Stimulated activated CD4-positive, alpha-beta T cell treated with anti-CD3 and anti-CD28 coated beads, Interleukin-1b, Interleukin-23, amount 100 ng/mL, for 24 hours (primary cell): Measurements from ENCODE around the gene TIGD3.
A peak's percentile ranks its signal among the peaks of the same experiment; 100 is the strongest.

Source experiments
- DNase-seq, 4 experiments: peaks; one replicate each; pipeline ENCODE4 v3.0.0-alpha.2; 2020; ENCODE audit warnings: low read depth in 4 of 4, low spot score in 1 of 4

Gene TIGD3

DNA sequence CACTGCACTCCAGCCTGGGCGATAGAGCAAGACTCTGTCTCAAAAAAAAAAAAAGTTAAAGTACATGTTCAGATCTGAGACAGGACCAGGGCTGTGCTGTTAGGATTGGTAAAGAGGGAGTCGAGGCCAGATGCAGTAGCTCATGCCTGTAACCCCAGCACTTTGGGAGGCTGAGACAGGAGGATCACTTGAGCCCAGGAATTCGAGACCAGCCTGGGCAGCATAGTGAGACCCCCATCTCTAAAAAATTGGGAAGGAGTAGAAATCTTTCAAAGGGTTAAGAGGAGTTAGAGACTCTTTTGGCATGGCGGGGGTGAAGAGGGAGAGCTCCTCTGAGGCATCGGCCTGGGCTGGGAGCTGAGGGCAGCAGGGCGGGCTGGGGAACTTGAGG is 16.1 kb downstream of the TIGD3 start:
- no peak for DNase-seq

DNA sequence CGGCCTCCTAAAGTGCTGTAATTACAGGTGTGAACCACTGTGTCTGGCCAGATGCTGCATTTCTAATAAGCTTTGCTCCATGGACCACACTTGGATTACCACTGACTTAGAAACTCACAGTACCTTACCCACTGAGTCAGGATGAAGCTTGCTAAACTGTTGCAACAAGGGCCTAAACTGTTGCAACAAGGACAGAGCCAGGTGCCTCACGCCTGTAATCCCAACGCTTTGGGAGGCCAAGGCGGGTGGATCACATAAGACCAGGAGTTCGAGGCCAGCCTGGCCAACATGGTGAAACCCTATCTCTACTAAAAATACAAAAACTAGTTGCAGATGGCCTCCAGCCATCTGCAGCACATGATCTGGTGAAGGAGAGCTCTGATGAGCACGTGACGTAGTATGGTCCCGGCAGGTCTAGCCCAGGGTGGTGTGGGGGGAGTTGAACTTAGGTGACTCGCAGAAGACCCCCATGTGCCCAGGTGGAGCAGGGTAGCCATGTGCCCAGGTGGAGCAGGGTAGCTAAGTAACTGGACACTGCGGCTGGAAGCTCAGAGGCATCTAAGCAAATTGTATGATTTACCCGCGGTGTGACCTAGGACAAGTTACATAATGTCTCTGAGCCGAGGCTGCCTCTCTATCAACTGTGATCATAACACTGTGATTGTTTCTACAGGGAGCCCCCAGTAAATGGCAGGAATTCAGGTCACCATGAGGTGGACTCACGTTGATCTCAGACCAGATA is 19.5 kb downstream of the TIGD3 start:
- no peak for DNase-seq

DNA sequence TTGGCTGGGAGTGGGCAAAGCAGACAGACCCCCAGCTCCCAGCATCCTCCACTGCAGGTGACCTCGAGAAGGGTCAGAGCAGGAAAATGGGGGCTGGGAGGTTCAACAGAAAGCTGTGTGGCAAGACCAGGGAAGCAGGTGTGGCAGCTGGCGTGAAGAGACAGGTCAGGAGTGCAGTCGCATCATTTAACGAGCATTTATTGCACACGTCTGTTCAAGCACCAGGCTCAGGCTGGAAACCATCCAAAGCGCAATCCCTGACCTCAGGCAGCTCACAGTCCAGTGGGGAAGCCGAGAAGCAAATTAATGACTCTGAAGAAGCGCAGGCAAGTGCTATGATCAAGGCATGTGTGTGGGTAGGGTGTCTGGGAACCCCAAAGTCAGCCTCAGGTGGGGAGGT is 20.5 kb downstream of the TIGD3 start:
- DNase-seq: no peak

DNA sequence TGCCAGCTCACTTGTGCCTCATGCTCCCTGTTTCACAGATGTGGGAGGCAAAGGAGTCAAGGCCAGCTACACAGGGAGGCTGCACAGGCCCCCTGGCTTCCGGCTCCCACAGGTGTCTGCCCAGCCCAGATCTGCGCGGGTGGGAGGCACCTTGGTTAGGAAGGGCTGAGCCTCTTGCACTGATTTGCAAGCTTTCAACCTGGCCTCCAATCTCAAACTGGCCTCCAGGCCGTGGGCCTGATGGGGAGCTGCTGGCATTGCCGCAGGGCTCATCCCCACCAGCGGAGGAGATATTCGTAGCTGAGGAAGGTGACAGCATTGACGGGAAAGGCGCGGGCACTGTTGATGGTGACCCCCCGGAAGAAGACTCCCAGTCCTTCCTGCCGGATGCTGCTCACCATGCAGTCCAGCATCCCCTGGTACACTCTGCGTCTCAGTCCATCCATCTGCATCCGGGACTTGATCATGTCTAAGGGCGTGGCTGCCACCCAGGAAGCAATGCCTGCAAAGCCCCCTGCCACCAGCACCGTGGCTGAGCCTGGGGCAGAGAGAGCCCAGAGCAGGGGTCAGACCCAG is 21.7 kb downstream of the TIGD3 start:
- no peak for DNase-seq

DNA sequence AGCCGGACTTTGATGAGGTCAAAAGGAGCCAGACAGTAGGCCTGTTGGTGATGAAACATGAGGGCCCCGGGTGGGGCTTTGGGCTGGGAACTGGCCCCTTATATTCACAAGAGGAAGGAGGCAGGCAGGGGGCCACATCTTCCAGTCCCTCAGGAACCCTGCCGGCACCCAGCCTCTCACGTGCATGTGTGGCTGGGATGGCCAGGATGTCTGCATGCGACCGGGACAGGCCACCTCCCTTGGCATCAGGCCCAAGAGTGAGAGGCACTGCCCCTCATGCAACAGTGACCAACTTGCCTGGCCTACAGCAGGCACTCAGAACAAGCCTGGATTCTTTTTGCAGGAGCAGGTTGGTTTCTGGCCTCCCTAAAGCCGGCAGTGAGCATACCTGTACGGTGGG is 22.5 kb downstream of the TIGD3 start:
- DNase-seq: no peak

DNA sequence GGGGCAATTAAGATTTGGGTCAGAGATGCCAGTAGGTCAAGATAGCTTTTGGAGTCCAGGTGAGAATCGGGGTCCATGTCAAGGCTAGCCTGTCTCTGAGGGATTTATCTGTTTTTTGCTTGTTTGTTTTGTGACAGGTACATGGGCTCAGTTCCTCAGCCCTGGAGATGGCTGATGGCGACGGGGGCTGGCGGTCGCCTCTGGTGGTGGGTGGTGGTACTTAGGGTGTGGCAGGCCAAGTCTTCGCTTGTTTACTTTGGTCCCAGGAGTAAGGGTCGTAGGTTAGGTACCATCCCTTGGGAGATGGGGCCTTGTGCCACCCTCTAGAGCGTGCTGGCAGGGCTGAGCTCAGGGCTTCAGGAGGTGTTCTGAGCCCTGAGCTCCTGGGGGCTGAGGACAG is 23.2 kb downstream of the TIGD3 start:
- DNase-seq: no peak

DNA sequence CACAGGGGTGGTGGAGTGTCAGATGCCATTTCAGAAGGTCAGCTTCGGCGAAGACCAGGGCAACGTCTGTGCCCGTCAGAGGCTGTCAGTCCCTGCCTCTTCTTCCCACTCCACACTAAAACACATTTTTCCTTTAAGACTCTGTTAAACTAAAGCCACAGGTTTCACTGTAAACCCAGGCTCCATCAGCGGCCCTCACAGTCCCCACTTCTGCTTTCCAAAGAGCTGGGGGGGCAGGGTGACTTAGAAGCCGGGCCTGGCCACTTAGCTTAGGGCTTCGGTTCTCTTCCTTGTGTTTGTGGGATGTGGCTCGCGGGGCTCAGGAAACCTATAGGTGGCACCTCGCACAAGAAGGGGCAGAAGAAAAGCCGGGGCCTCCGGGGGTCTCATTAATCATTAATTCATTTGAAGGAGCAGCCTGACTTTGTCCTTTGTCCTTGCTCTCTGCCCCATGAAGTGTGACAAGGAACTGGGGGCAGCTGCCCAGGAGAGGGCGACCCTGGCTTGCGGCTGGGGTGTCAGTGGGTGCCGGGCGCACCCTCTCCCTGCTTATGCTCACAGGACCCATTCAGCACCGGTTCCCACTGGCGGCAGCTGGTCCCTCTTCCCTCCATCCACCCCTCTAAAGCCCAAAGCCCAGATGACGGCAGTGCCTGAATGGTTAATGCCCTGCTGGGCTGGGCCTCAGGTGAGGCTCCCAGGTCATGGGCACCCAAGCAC is 23.8 kb downstream of the TIGD3 start:
- no peak for DNase-seq

DNA sequence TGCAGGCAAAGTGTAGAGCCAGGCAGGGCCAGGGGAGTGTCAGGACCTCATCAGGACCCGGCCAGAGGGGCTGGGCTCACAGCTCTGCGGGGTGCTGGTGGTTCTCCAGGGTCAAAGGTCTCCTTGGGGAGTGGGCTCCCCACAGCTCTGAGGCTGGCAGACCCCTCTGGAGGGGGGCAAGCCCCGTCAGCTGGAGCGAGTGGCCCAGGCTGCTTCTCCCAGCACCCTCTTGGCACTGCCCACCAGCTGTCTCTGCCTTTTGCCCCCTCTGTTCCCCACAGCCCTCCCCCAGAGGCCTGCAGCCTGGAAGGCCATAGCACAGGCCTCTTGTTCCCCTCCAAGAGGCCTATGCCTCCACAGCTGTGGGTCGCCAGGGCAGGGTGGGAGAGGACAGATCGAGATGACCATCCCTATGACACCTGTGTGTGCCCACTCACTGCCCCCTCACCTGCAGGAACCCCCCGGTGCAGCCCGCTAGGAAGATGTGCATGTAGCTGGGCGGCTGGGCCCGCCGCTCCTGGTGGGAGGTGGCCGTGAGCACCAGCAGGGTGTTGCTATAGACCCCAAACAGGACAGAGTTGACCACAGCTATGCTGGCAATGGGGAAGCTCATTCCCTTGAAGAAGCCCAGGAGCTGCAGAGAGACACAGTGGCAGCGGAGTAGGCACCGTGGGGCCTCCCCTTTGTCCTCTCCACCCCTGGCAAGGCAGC is 24.5 kb downstream of the TIGD3 start:
- no peak for DNase-seq

DNA sequence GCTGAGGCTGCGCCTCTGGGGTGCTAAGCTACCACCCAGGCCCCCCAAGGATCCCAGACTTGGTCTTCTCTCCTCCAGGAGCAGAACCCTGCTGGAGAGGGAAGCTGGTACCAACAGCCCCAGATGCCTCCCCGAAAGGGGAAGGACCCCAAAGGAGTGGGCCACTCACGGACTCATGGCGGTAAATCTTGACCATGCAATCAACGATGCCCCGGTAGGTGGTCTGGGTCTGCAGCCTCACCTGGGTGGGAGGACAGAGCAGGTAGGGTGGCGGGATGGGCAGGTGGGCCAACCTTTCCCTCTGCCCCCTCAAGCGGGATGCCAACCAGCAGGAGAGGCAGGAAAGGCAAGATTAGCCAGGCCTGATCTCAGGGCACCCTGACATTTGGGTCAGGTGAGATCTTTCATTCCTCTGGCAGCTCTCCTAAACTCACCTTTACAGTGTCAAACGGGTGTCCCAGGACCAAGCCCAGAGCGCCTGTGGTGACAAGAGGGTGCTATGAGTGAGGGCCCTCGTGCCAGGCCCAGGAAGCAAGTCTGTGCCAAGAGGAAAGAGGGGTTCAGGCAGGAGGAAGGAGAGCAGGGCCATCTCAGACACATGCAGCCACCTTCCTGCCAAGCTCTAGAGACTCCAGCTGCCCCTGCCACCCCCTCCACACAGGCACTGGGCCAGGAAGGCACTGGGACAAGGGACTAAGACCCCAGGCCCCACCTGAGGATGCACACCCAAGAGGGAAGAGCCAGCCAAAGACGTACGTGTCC is 25.3 kb downstream of the TIGD3 start:
- DNase-seq: no peak

DNA sequence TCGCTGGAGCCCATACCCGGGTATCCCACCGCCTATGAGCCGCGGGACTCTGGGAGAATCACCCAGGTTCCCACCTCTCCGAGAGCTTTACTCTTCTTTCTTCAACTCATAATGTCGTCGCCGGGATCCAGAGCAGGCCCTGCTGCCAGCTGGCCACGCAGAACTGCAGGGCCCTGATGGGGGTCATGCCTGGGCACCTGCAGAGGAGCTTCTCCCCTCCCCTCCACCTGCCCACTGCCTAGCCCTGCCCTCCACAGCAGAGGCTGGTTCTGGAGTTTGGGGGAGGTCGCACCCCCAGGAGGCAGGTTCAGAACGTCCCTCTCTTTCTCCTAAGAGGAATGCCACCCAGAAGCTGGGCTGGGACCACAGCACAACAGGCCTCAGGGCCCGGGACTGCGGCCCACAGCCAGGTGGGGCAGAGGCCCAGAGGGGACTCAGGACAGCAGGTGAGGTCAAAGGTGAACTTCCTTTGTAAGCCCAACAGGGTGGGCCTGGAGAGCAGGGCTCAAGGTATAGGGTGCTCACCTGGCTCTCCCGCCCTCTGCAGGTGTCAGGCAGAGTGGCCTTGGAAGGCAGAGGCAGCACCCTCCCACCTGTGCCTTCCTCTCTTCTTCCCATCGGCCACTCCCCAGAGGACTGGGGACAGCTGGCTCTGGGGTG is 26.0 kb downstream of the TIGD3 start:
- no peak for DNase-seq

DNA sequence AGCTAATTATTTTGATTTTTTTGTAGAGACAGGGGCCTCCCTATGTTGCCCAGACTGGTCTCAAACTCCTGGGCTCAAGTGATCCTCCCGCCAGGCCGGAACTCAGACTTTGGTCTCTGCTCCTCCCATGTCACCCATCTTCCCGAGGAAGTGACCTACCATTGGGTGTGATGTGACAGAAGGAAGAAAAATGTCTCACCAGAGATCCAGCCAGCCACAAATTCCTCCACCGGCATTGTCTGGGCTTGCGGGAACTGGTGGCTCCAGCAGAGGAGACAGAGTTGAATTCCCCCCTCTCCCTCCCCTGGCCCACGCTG is 27.1 kb downstream of the TIGD3 start:
- DNase-seq: peak in 1 of 4 experiments; percentile 17

DNA sequence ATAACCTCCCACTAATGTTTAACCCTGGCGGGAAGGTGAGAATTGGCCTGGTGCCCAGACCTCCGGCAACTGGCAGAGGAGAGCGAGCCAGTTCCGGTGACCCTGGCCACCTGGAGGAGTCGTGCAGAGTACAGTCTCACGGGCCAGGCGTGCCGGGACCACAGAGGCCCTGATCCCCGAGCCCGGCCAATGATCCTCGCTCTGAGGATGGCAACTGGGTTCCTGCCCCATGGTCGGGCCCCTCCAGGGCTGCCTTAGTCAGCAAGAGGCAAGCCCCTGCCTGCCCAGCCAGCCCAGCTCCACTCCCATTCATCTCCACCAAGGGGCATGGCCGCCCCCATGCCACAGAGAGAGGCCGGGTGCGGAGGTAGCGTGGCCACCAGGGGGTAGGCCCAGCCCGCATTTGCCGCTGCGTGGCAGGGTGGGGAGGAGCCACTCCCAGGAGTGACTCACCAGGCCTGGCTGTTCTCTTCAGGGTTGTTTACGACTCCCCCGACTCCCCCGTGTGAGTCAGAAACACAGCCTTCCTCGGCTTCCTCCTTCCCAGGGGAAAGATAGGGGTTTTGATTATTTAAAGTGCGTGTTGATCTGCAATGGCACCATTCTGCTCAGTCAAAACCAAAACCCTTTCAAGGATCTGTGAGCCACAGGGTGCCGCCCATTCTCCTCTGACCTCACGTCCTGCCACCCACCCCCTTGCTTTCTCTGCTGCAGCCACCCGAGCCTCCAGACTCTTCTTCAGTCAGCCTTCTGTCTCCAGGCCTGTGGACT is 27.7 kb downstream of the TIGD3 start, which contains the start of gene SLC25A45:
Gene SLC25A45, minus strand, starts transcription at position 614 of the 771 bp plus-strand sequence. CDS start 695 bp downstream, outside the sequence.
- DNase-seq: peak; percentile 67 to 93 (median 84)

DNA sequence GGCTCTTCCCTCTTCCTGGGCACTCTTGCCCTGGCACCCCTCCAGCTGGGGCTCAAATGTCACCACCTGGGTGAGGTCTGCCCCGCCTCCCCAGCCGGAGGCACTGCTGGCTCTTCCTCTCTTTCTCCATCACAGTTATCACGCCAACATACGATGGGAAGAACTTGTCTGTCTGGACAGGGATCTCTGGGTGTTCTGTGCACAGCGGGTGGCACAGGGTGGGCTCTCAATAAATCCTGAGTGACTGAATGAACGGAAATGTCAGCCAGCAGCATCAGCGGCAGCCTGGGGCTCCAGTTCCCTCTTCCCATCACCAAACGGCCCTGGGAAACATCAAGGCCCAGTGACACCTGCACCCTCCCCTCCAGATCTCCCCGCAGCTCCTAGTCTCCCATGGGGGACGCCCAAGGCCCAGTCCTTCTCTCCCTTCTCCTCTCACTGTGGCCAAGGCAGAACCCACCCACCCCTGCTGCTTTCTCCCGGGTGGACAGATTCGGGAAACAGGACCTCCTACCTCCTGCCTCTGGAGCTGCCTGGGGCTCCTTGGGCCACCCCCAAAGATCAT is 28.3 kb downstream of the TIGD3 start:
- no peak for DNase-seq

DNA sequence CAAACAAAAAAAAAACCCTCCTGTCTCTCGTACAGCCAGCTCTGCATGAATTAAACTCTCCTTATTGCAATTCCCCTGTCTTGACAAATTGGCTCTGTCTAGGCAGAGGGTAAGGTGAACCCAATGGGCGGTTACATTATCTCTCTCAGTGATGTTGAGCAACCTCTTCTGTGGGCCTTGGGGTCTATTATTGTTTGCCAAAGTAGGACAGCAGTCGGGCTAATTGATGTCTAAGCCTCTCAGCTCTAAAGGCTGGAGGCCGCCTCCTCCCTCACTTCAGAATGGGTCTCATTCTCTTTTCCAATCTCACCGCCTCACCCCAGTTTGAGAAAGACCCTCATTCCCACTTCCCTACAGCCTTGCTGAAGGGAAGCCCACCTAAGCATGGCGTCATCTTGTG is 29.2 kb downstream of the TIGD3 start:
- DNase-seq: no peak

DNA sequence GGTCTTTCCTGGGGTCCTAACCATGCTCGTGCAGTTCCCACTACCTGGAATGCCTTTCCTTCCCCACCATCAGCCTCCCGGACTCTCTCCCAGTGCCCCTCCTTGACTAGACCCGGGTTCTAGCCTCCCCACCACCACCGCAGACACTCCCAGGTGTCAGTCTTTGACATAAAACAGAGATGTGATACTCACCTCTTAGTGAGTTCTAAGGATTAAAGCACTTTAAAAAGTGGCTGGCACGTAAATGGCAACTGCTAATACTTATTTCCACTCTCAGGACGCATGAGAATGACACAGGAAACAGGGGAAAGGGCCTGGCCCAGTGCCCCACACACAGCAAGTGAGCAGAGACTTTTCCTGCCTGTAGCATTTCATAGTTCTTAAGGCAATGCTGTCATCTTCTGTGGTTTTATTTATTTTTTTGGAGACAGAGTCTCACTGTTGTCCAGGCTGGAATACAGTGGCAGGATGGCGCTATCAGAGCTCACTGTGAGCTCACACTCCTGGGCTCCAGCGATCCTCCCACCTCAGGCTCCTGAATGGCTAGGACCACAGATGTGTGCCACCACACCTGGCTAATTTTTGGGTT is 29.8 kb downstream of the TIGD3 start:
- DNase-seq: no peak

DNA sequence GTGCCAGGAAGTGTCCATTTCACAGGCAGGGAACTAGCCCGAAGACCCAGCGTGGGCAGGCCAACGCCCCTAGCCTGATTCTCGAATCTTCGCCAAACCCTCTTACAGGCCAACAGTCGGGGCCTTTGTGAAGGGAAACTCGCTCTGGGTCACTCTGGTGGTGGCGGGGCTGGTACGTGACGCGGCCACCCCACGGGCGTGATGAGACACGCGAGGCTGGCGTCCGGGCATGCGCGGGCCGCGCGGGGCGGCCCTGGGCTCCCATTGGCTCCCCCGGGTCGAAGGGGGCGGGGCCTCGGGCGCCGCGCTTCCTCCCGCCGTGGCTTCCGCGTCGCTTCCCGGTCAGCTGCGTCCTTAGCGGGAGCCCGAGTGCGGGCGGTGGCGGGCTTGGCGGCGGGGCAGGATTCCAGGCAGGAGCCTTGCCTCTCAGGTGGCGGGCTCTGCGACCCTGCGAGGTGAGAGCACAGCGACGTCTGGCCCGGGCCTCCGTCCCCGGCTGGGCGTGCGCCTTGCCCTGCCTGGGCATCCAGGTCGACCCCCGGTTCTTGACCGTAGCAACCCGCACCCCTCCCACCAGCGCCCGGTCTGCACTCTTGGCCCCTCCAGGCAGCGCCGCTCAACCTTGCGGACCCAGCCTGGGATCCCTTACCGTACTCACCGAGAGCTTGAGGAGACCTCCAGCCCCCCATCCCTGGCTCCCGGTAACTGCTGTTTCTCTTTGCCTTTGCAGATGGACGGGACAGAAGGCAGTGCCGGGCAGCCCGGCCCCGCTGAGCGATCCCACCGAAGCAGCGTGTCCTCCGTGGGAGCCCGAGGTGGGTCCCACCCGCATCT is 32.0 kb downstream of the TIGD3 start, which contains the start of gene FRMD8:
Gene FRMD8, plus strand, starts transcription at position 331 of the 834 bp plus-strand sequence. Its CDS starts 400 bp downstream, at position 731.
- peak; percentile 69 to 79 (median 74) for DNase-seq

DNA sequence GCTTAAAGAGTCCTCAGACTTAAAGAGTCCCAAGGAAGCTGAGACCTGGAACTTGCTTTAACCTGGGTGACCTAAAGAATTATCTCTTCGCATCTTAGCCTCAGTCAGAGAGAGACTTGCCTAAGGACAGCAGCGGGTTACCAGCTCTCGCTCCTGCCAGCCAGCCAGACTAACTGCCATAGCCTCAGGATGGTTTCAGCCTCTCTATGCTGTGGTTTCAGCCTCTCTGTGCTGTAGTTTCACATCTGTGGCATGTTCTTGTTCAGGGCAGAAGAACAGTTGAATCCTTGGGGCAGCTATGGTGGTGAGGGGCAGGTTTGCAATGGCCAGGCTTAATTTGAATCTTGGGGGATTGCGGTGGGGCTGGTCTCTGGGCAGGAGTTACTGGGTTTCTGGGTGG is 34.2 kb downstream of the TIGD3 start:
- DNase-seq: no peak
